ENCODE data around the gene CGB3.

GRCh38 chr19:48975947-48976847 is 47.9 kb downstream of the CGB3 start:
- TF ChIP-seq, protein P1, sequence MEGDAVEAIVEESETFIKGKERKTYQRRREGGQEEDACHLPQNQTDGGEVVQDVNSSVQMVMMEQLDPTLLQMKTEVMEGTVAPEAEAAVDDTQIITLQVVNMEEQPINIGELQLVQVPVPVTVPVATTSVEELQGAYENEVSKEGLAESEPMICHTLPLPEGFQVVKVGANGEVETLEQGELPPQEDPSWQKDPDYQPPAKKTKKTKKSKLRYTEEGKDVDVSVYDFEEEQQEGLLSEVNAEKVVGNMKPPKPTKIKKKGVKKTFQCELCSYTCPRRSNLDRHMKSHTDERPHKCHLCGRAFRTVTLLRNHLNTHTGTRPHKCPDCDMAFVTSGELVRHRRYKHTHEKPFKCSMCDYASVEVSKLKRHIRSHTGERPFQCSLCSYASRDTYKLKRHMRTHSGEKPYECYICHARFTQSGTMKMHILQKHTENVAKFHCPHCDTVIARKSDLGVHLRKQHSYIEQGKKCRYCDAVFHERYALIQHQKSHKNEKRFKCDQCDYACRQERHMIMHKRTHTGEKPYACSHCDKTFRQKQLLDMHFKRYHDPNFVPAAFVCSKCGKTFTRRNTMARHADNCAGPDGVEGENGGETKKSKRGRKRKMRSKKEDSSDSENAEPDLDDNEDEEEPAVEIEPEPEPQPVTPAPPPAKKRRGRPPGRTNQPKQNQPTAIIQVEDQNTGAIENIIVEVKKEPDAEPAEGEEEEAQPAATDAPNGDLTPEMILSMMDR (IDR thresholded peaks at IDR 0.05) = peak in 1 of 3 experiments; percentile 6
- TF ChIP-seq POLR2A (IDR thresholded peaks at IDR 0.05) = no peak
